HL-60/S4 (cell line): Measurements from ENCODE around the gene DCX.

ENCODE experiments used
- in situ Hi-C: fragments of 300-500 bp; cut with MboI; formaldehyde crosslinking; loops from 2 replicates; pipeline ENCODE4 v1.14.3; 2022; ENCODE audit warnings: low sequenced_read_pairs

Gene DCX

GRCh38 chrX:111319451-111319850, 92.5 kb downstream of the DCX start:
- in situ Hi-C loops: no loop called here

GRCh38 chrX:111318901-111319300, 93.1 kb downstream of the DCX start:
- in situ Hi-C loops: no loop called here

GRCh38 chrX:111309083-111309482, 102.9 kb downstream of the DCX start:
- in situ Hi-C loops: no loop called here

GRCh38 chrX:111308039-111308438, 104.0 kb downstream of the DCX start:
- in situ Hi-C loops: no loop called here

GRCh38 chrX:111302284-111302683, 109.7 kb downstream of the DCX start:
- in situ Hi-C loops: no loop called here

- in situ Hi-C loops: no loop called here
Measured at GRCh38 chrX:111288841-111289240, 123.2 kb downstream of the DCX start.

- in situ Hi-C loops: no loop called here
Measured at GRCh38 chrX:111284631-111285293, 127.2 kb downstream of the DCX start.

GRCh38 chrX:111283446-111283845, 128.5 kb downstream of the DCX start:
- in situ Hi-C loops: no loop called here

GRCh38 chrX:111282991-111283390, 129.0 kb downstream of the DCX start:
- in situ Hi-C loops: no loop called here

GRCh38 chrX:111282139-111282538, 129.9 kb downstream of the DCX start:
- in situ Hi-C loops: no loop called here

- in situ Hi-C loops: no loop called here
Measured at GRCh38 chrX:111270339-111270738, 141.7 kb downstream of the DCX start, which contains the start of gene CAPN6. CAPN6 (minus strand) TSS chrX:111270483; CDS start chrX:111263936, 6,547 bp downstream.

GRCh38 chrX:111268506-111268905, 143.5 kb downstream of the DCX start:
- in situ Hi-C loops: no loop called here

GRCh38 chrX:111265486-111265885, 146.5 kb downstream of the DCX start:
- in situ Hi-C loops: no loop called here

GRCh38 chrX:111264385-111264784, 147.6 kb downstream of the DCX start:
- in situ Hi-C loops: no loop called here

GRCh38 chrX:111262086-111262485, 149.9 kb downstream of the DCX start:
- in situ Hi-C loops: no loop called here

GRCh38 chrX:111260451-111260850, 151.5 kb downstream of the DCX start:
- in situ Hi-C loops: no loop called here

GRCh38 chrX:111259559-111259958, 152.4 kb downstream of the DCX start:
- in situ Hi-C loops: no loop called here

GRCh38 chrX:111257733-111258132, 154.3 kb downstream of the DCX start:
- in situ Hi-C loops: no loop called here

- in situ Hi-C loops: no loop called here
Measured at GRCh38 chrX:111254896-111255693, 156.9 kb downstream of the DCX start.

GRCh38 chrX:111244235-111244750, 167.7 kb downstream of the DCX start:
- in situ Hi-C loops: no loop called here
